ENCODE data around the gene ENOX1.

DNA sequence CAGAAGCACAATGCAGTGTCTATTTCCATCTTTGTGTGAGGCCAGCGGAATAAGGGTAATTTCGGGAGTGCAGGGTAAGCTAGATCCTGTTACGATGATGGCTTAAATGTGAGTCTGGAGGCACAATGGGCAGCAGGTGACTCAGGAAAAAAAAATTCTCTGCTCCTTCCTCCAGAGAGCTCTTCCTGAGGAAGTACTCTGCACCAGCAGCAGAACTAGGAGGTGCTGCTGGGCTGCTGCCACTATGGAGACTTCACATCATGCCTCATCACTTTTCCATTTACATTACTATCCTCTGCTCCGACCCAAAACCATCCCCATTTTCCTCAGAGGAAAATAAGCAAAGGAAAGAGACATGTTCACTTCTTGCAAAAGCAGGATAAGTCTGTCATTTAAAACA, 481.4 kb downstream of the ENOX1 start:
- TF ChIP-seq POLR2A (IDR thresholded peaks at IDR 0.05), result no peak
- TF ChIP-seq, protein P1, sequence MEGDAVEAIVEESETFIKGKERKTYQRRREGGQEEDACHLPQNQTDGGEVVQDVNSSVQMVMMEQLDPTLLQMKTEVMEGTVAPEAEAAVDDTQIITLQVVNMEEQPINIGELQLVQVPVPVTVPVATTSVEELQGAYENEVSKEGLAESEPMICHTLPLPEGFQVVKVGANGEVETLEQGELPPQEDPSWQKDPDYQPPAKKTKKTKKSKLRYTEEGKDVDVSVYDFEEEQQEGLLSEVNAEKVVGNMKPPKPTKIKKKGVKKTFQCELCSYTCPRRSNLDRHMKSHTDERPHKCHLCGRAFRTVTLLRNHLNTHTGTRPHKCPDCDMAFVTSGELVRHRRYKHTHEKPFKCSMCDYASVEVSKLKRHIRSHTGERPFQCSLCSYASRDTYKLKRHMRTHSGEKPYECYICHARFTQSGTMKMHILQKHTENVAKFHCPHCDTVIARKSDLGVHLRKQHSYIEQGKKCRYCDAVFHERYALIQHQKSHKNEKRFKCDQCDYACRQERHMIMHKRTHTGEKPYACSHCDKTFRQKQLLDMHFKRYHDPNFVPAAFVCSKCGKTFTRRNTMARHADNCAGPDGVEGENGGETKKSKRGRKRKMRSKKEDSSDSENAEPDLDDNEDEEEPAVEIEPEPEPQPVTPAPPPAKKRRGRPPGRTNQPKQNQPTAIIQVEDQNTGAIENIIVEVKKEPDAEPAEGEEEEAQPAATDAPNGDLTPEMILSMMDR (IDR thresholded peaks at IDR 0.05), result no peak

Data from testis (tissue), 2 donors.